Neural cell (in vitro differentiated cells): ENCODE data around the gene PLXNC1.

Source experiments
- CTCF ChIP-seq: fragments of 450-650 bp; IDR thresholded peaks from 2 replicates; pipeline ENCODE4 v1.5.1; 2014; ENCODE audit warnings: antibody characterized with exemption, mild to moderate bottlenecking, moderate library complexity; ENCODE audit not compliant: poor library complexity, severe bottlenecking
- EP300 ChIP-seq: fragments of 450-650 bp; conservative IDR thresholded peaks from 2 replicates; pipeline ENCODE4 v1.6.1; 2014; ENCODE audit warnings: antibody characterized with exemption, mild to moderate bottlenecking, moderate library complexity; ENCODE audit not compliant: poor library complexity, severe bottlenecking
- POLR2AphosphoS5 ChIP-seq: IDR thresholded peaks from 2 replicates; pipeline ENCODE4 v1.6.1; 2012
- TAF1 ChIP-seq: IDR thresholded peaks from 2 replicates; pipeline ENCODE4 v1.6.1; 2012; ENCODE audit warnings: low read depth

- TF ChIP-seq CTCF (no peak), POLR2AphosphoS5 (no peak), EP300 (no peak), TAF1 (no peak)
These were observed 58.5 kb downstream of the PLXNC1 start for GRCh38 chr12:94206886-94207285.
